Psoas muscle (tissue), 8 donors: ENCODE results near the gene BANF2. TPM values are rescaled to one million over a fixed set of nuclear protein-coding genes. Genes with fewer than 3 reads are reported as not detected.
"Not testable (repeated sequence)": the region's sequence is repeated elsewhere in the genome, so short reads cannot be mapped to it uniquely, and the experiment has no call there.

Experiments
- ATAC-seq, 4 donors: fragments of 200-7000 bp; cut with Tn5 transposase; one replicate each; pipeline ENCODE4 v1.9.1; 2020; ENCODE audit warnings: moderate library complexity in 3 of 4, mild to moderate bottlenecking in 2 of 4
- DNase-seq, 2 donors: peaks; one replicate each; pipeline ENCODE4 v3.0.0-alpha.2; 2020
- H3K27ac ChIP-seq: fragments of 200-600 bp; one replicate; pipeline ENCODE4 v1.8.0; 2022
- H3K27me3 ChIP-seq, 3 donors: fragments of 200-600 bp in 1 of 3; one replicate each; pipeline versions ENCODE4 v1.6.1 to v1.8.0; 2013 to 2022; ENCODE audit warnings: low read length in 2 of 3, mild to moderate bottlenecking in 2 of 3, moderate library complexity in 1 of 3; ENCODE audit not compliant: insufficient read depth in 3 of 3
- H3K36me3 ChIP-seq, 2 donors: fragments of 200-600 bp in 1 of 2; one replicate each; pipeline versions ENCODE4 v1.6.1 to v1.8.0; 2013 to 2022; ENCODE audit warnings: low read depth in 1 of 2, mild to moderate bottlenecking in 1 of 2, moderate library complexity in 1 of 2; ENCODE audit not compliant: insufficient read depth in 1 of 2
- H3K4me1 ChIP-seq: fragments of 200-600 bp; one replicate; pipeline ENCODE4 v1.8.0; 2022
- H3K4me3 ChIP-seq: fragments of 200-600 bp; one replicate; pipeline ENCODE4 v1.8.0; 2022; ENCODE audit warnings: mild to moderate bottlenecking
- H3K9me3 ChIP-seq: fragments of 200-600 bp; one replicate; pipeline ENCODE4 v1.8.0; 2022
- CTCF ChIP-seq: fragments of 200-600 bp; IDR thresholded peaks from one replicate; pipeline ENCODE4 v1.8.0; 2022; ENCODE audit warnings: antibody characterized with exemption
- WGBS, 3 donors: extraction: QIAGEN DNeasy Blood & Tissue Kit; methylation state at CpG; one replicate each; pipeline versions ENCODE4 v1.1.6 to v1.1.7; 2013; 5-methylcytosine and 5-hydroxymethylcytosine counted together
- intact Hi-C, 2 donors: fragments of 100-400 bp; cut with DNase I; formaldehyde crosslinking; loops; one replicate each; pipeline versions ENCODE4 v1.11.0 to v1.14.2; 2022
- polyA plus RNA-seq, 3 donors: library from polyadenylated mRNA; stranded (reverse); fragments of 200-250 nt; gene quantifications; one replicate each; pipeline ENCODE4 v1.2.3, GENCODE V29; 2013
- total RNA-seq, 4 donors: library from RNA; stranded (reverse); fragmentation: NEBNext Ultra II Directional in 2 of 4; extraction: Animal tissue kit (Norgen Biotek cat#: 25700) in 2 of 4; gene quantifications; one replicate each; pipeline versions ENCODE4 v1.2.1 to v1.2.4, GENCODE V29; 2021 to 2023
- donor health status: healthy with polysubstance abuse.
- donor health status: DM: no; HTN: no; CAD: no; lungs with moderate emphysema.
- donor health status: Bipolar disorder and iron deficiency.
- donor health status: healthy.
- donor health status: DM: yes; HTN: yes; CAD: no.
- donor health status: DM: no; HTN: no; CAD: no.
- donor health status: DM: no; HTN: no; CAD: no.
- donor health status: DM: yes; HTN: yes; CAD: no.

Gene BANF2
- total and polyA plus RNA-seq, 7 donors, result not detected

GRCh38 chr20:17704589-17705317 is 5.0 kb downstream of the BANF2 start:
- ATAC-seq (no peak), DNase-seq (no peak)
- no peak overlapping the region for H3K4me3 ChIP-seq
- H3K27ac ChIP-seq, result no peak overlapping the region
- no peaks in the 10 kb centered on the region for H3K27me3 ChIP-seq
- 96 to 99% (median 98%) methylated on average over 5 of the region's 5 CpGs for WGBS, 3 donors
- no peak for TF ChIP-seq CTCF
- intact Hi-C loops, result loop anchor here in 1 of 2 donors (5.0 kb wide), 1 partner anchor 73 kb away; no protein-coding TSS in a partner anchor
- H3K4me1 ChIP-seq, result no peaks in the 10 kb centered on the region
- H3K36me3 ChIP-seq, result no peaks in the 10 kb centered on the region
- H3K9me3 ChIP-seq, result no peaks in the 10 kb centered on the region

GRCh38 chr20:17705916-17706315 is 6.2 kb downstream of the BANF2 start:
- no peaks in the 10 kb centered on the region for H3K4me1 ChIP-seq
- no peak for TF ChIP-seq CTCF
- WGBS, 3 donors, result 74 to 96% (median 91%) methylated on average over 4 of the region's 4 CpGs
- H3K36me3 ChIP-seq, result no peaks in the 10 kb centered on the region
- DNase-seq (no peak), ATAC-seq (no peak)
- H3K27me3 ChIP-seq, result no peaks in the 10 kb centered on the region
- intact Hi-C loops, result loop anchor here in 1 of 2 donors (5.0 kb wide), 1 partner anchor 71 kb away; no protein-coding TSS in a partner anchor
- no peaks in the 10 kb centered on the region for H3K9me3 ChIP-seq
- no peak overlapping the region for H3K4me3 ChIP-seq
- H3K27ac ChIP-seq, result no peak overlapping the region

- H3K4me1 ChIP-seq, result no peaks in the 10 kb centered on the region
- no peak for TF ChIP-seq CTCF
- DNase-seq (no peak), ATAC-seq (no peak)
- WGBS, 3 donors, result 66 to 97% (median 90%) methylated on average over 3 of the region's 3 CpGs
- intact Hi-C loops, result loop anchor here in 1 of 2 donors (5.0 kb wide), 1 partner anchor 71 kb away; no protein-coding TSS in a partner anchor
- H3K36me3 ChIP-seq, result no peaks in the 10 kb centered on the region
- no peaks in the 10 kb centered on the region for H3K9me3 ChIP-seq
- no peak overlapping the region for H3K4me3 ChIP-seq
- no peak overlapping the region for H3K27ac ChIP-seq
- H3K27me3 ChIP-seq, result no peaks in the 10 kb centered on the region
These were observed 6.9 kb downstream of the BANF2 start for GRCh38 chr20:17706632-17707031.

- not testable (repeated sequence) for H3K9me3 ChIP-seq, H3K36me3 ChIP-seq, H3K27ac ChIP-seq, H3K4me1 ChIP-seq, H3K4me3 ChIP-seq, H3K27me3 ChIP-seq, DNase-seq, ATAC-seq
- WGBS, 3 donors, result 80 to 95% (median 83%) methylated on average over 3 of the region's 3 CpGs
- intact Hi-C loops, result loop anchor here in 1 of 2 donors (5.0 kb wide), 1 partner anchor 69 kb away; no protein-coding TSS in a partner anchor
These were observed 8.2 kb downstream of the BANF2 start for GRCh38 chr20:17707951-17708350.

- H3K9me3 ChIP-seq, result no peaks in the 10 kb centered on the region
- WGBS, 3 donors, result 93 to 96% (median 96%) methylated on average over 7 of the region's 7 CpGs
- no peaks in the 10 kb centered on the region for H3K4me1 ChIP-seq
- no peak overlapping the region for H3K27ac ChIP-seq
- H3K36me3 ChIP-seq, result no peaks in the 10 kb centered on the region
- DNase-seq (no peak), ATAC-seq (no peak)
- intact Hi-C loops, result loop anchor here in 1 of 2 donors (5.0 kb wide), 1 partner anchor 68 kb away; no protein-coding TSS in a partner anchor
- no peak for TF ChIP-seq CTCF
- H3K4me3 ChIP-seq, result no peak overlapping the region
- H3K27me3 ChIP-seq, result no peaks in the 10 kb centered on the region
These were observed 9.1 kb downstream of the BANF2 start for GRCh38 chr20:17708675-17709360.
